ENCODE data around the gene GPR108. TPM values are rescaled to one million over a fixed set of nuclear protein-coding genes. Genes with fewer than 3 reads are reported as not detected.

GPR108 gene
- total RNA-seq, 2 donors from 2014 or later = 61.4 to 67.2 TPM

DNA sequence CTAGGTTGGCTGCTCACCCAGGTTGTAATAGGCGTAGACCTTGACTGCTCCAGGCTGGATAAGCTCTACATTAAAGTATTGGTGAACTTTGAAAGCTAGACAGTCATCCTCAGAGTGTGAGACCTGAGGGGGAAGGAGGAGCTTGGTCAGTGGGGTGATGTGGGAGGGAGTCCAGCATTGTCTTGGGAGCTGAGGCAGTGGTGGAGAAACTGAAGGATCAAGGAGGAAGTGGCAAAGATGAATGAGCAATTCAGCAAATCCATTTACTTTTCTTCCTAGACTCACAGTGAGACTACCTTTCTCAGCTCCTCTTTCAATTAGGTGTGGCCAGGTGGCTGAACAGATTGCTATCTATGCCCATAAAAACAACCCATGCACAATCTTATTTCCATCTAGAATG is 57.2 kb downstream of the GPR108 start:
- Histone ChIP-seq H3K27me3 (ENCODE audit: control insufficient read depth, insufficient read depth, low read length, poor library complexity, severe bottlenecking) (no peaks in the 10 kb centered on the region), H3K27ac (ENCODE audit: low read depth, low read length) (no peak overlapping the region), H3K4me1 (ENCODE audit: control insufficient read depth, insufficient read depth, low read length) (no peaks in the 10 kb centered on the region), H3K9me3 (ENCODE audit: control insufficient read depth, low read length) (peaks cover 45% of the 10 kb centered on the region), H3K9ac (ENCODE audit: extremely low read depth, low read length, poor library complexity, severe bottlenecking) (no peak overlapping the region), H3K4me3 (ENCODE audit: low read length) (no peak overlapping the region), H3K36me3 (ENCODE audit: control insufficient read depth, insufficient read depth, low read length) (no peaks in the 10 kb centered on the region)
- peaks cover 40% of the 10 kb centered on the region for H3K27me3 Mint-ChIP-seq (ENCODE audit: insufficient read depth)
- peaks cover 20% of the 10 kb centered on the region for H3K36me3 Mint-ChIP-seq (ENCODE audit: low read depth)
- WGBS, 2 experiments (ENCODE audit: insufficient coverage in 1 of 2, insufficient read length in 1 of 2) = 71% methylated on average over 1 of the region's 1 CpG; no CpG with 5 or more reads in 1 of the 2 experiments
- no peak overlapping the region for H3K4me3 Mint-ChIP-seq
- no peak for DNase-seq
- H3K4me1 Mint-ChIP-seq = peaks cover 9% of the 10 kb centered on the region
- TF ChIP-seq, protein P1, sequence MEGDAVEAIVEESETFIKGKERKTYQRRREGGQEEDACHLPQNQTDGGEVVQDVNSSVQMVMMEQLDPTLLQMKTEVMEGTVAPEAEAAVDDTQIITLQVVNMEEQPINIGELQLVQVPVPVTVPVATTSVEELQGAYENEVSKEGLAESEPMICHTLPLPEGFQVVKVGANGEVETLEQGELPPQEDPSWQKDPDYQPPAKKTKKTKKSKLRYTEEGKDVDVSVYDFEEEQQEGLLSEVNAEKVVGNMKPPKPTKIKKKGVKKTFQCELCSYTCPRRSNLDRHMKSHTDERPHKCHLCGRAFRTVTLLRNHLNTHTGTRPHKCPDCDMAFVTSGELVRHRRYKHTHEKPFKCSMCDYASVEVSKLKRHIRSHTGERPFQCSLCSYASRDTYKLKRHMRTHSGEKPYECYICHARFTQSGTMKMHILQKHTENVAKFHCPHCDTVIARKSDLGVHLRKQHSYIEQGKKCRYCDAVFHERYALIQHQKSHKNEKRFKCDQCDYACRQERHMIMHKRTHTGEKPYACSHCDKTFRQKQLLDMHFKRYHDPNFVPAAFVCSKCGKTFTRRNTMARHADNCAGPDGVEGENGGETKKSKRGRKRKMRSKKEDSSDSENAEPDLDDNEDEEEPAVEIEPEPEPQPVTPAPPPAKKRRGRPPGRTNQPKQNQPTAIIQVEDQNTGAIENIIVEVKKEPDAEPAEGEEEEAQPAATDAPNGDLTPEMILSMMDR (conservative IDR thresholded peaks at IDR 0.05) = no peak
- H3K9me3 Mint-ChIP-seq = peaks cover 3% of the 10 kb centered on the region
- no peak overlapping the region for H3K27ac Mint-ChIP-seq

Small RNAs within 50 kb of the gene (microRNA-seq; reads per million reads assigned to microRNA genes)
- gene MIR6791 (ENCODE audit: borderline microRNAs expressed) = not detected

Other genes starting within 250 kb of the GPR108 start
- gene TUBB4A, start 235.3 kb downstream of the GPR108 start, total RNA-seq = 1 to 10 TPM; 5.2 to 7.5 TPM
- 1 to 10 TPM in 1 of 2 donors, under 1 TPM in 1; 0.68 to 3.9 TPM for gene TNFSF9, start 206.6 kb downstream of the GPR108 start, total RNA-seq
- 1 to 10 TPM in 1 of 2 donors, under 1 TPM in 1; 0.92 to 1.8 TPM for gene CD70, start 146.4 kb downstream of the GPR108 start, total RNA-seq
- gene TNFSF14, start 67.4 kb downstream of the GPR108 start, total RNA-seq = under 1 TPM; 0.18 to 0.88 TPM
- gene C3, start 16.9 kb downstream of the GPR108 start, total RNA-seq = 10 to 100 TPM; 13.7 to 23.5 TPM
- gene TRIP10, start 2.1 kb upstream of the GPR108 start, total RNA-seq = 100 to 1,000 TPM; 111 to 116 TPM
- 10 to 100 TPM; 10.7 to 16.4 TPM for gene SH2D3A, start 29.9 kb upstream of the GPR108 start, total RNA-seq
- gene VAV1, start 35.1 kb upstream of the GPR108 start, total RNA-seq = not detected
- not detected for gene ADGRE1, start 150.0 kb upstream of the GPR108 start, total RNA-seq